ENCODE results near the gene PDCL3. TPM values are rescaled to one million over a fixed set of nuclear protein-coding genes. Genes with fewer than 3 reads are reported as not detected.

PDCL3 gene
- 23.7 TPM for total RNA-seq
- long read RNA-seq, transcript PDCL3-201 (6 exons, 1,337 nt): major isoform, 62 of 63 reads
- long read RNA-seq, partial matches to known transcripts: 1 of 63 reads
- long read RNA-seq, other reads (novel, unspliced or antisense): 0 of 63 reads

DNA sequence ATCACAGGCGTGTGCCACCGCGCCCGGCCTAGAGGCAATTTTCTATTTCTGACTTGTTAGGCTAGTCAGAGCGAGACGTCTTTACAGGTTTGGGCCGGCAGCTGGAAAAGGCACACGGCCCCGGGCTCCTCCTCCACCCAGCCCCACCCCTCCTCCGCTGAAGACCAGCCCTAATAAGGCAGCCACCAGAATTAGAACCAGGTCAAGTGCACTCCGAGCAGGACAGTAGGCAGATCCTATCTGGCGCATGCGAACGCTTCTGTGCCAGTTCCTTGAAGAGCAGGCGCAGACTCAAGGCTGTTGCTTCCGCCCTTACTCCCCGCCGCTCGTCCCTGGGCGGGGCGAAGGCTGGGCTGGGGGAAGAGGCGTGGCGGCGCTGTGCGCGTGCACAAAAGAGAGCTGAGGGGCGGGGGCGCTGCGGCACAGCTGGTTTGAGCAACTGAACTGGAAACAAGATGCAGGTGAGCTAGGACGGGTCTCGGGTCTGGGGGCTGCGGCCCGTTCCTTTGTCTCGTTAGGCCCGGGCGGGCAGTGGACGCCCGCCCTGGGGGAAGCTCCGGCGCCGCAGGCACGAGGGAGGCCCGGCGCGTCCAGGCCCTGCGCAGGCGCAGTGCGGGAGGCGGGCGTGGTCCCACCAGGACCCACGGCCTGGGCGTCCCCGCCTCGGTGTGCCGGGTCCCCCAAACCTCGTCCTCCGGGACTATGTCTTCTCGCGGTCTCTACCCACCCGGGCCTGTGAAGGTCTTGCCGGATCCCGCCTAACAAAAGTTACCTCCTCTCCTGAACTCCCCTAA lies at the start of gene PDCL3:
PDCL3 (plus strand) TSS at position 381 of the 794 bp plus-strand sequence; CDS start at position 456, 75 bp downstream.
- intact Hi-C loops (cut with micrococcal nuclease): no loop called here
- peak; percentile 97 for DNase-seq
- peak; percentile 97 for ATAC-seq

DNA sequence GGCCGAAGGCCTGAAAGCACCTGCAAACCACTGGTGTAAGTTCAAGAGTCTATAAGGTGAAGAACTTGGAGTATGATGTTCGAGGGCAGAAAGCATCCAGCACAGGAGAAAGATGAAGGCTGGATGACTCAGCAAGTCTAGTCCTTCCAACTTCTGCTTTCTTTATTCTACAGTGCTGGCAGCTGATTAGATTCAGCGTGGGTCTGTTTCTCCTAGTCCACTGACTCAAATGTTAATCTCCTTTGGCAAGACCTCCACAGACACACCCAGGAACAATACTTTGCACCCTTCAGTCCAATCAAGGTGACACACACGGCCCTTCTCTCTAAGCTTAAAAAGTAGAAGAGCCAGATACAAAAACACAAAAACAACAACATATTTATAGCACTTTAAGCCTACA lies 49.1 kb upstream of the PDCL3 start:
- ATAC-seq (no peak), DNase-seq (no peak)
- intact Hi-C loops (cut with micrococcal nuclease): no loop called here

DNA sequence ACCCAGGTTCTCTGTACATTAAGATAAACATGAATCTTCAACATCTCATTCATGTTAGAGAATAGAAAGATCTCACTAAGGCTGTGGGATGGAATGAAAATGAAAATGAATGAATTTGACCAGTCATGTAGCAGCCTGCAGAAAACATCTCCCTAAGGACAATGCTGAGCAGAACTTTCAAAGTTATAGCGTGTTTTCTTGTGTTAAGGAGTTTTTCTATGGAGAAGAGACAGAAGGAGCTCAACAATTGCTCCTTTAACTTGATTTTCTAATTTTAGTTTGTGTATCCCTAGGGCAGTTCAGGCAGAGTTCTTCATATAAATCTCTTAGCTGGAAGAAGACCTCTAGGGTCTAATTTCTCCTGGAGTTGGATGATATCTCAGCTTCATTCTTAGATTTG lies 45.2 kb upstream of the PDCL3 start:
- intact Hi-C loops (cut with micrococcal nuclease): no loop called here
- DNase-seq (no peak), ATAC-seq (no peak)

DNA sequence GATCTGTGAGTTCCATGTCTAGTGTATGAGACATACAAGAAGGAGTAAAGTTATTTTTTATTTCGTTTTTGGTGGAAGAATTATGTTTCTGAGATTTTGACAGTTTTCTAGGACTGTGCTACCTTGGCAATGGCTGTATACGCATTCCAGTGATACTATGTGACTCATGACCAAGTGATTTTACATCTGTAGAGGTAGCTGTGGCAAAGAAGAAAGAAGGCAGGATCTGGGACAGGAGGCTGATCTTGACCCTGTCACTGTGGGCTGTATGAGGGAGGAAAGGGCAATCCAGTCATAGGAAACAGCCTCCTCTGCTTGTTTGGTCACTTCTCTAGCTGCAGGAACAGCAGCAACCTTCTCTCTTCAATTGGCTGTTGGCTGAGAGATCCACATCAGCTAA lies 44.0 kb upstream of the PDCL3 start:
- DNase-seq: no peak
- intact Hi-C loops (cut with micrococcal nuclease): no loop called here
- no peak for ATAC-seq

DNA sequence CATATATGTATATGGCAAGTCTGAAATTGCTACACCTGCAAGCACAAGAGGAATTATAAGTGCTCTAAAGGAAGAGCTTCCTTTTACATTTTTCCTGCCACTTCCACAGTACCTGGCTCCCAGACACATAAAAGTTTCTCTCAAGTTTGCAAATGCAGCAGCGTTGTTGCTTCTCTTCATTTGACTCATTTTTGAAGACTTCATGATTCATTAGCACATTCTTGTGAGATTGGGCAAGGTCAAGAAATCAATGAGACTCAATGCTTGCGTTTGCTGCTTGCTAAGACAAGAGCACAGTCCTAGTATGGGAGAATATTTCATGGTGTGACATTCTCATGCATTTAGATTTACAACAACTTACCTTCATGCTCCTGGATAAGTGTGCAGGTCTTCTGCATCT lies 42.6 kb upstream of the PDCL3 start:
- no peak for ATAC-seq
- intact Hi-C loops (cut with micrococcal nuclease): no loop called here
- DNase-seq: no peak

DNA sequence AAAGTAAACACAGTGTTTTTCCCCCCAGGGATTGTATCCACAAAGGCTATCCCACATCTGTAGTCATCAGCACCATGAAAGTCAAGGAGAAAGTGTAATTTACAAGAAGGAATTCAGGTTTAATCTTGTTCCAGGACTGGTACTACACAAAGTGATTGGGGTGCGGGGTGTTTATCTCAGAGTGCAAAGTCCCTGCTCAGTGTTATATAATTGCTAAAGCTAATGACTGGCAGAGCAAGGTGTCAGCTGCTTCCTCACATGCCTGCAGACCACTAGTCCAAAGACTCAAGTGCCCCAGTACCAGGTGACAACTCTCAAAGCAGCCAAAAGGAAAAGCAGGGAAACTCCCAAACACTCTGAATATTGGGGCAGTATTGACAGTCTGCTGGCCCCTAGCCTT lies 40.4 kb upstream of the PDCL3 start:
- intact Hi-C loops (cut with micrococcal nuclease): no loop called here
- DNase-seq: no peak
- peak; percentile 38 for ATAC-seq

DNA sequence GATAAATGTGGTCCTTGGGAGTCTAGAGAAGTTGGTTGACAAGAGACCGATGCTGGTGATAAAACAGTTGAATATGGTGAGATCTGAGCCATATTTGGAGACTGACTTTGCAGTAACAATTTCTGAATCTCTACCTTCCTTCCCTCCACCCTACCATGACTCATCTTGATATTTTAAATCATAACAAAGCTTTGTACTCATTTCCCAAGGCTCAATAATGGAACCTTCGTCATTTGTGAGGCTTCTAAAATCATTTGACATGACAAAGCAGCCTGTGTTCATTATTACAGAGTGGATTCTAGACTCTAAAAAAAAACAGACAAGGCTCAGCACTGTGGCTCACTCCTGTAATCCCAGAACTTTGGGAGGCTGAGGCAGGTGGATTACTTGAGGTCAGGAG lies 38.5 kb upstream of the PDCL3 start:
- ATAC-seq (no peak), DNase-seq (no peak)
- intact Hi-C loops (cut with micrococcal nuclease): no loop called here

DNA sequence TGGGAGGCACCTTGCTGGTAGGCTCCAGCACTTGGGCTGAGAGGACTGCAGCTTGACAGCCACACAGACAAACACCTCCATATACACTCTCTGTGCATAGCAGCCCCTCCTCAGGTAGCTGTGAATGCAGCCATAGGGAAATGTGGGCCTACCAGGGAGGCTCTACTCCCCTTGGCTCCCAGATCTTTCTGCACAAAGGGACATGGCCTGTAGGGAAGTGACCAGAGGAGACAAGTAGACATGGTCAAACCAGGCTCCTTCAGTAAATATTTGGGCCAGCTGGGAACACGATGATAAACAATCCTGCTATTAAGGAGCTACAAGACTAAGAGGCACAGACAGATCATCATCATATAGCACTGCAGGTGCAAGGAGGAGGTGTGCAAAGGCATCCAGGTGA lies 35.9 kb upstream of the PDCL3 start:
- intact Hi-C loops (cut with micrococcal nuclease): no loop called here
- ATAC-seq: no peak
- DNase-seq: no peak

DNA sequence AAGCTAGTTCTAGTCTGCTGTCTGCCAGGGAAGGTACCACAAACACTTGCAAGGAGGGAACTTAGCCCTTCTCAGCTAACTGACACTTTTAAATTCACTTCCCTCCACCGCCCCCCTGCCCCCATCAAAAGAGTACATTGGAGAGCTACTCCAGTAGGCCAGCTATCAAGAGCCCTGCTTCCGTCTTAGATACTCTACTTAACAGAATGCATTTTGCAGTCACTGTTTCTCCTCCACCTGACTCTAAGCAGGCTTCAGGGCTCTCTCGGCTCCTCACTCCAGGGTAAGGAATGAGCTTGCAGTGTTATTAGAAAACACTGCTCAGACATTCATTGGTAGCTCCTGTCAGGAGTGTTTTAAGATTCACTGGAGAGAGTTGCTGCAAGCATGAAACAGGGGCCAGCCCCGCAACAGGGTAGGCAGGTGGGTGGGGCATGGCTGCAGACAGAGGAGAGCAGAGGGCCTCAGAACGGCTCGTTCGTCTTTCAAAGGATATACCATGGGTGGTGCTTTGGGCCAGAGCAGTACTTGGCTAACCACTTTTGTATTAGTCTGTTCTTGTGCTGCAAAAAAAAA lies 35.3 kb upstream of the PDCL3 start:
- DNase-seq (no peak), ATAC-seq (no peak)
- intact Hi-C loops (cut with micrococcal nuclease): no loop called here

DNA sequence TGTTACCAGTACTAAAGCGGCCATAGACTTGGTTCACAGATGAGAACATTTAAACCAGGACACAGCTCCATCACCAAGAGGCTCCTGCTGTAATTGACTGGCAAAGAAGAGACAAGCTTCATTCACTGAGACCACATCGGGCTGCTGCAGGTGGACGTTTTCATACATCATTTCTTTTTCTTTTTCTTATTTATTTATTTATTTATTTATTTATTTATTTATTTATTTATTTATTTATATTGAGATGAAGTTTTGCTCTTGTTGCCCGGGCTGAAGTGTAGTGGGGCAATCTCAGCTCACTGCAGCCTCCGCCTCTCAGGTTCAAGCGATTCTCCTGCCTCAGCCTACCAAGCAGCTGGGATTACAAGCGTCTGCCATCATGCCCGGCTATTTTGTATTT lies 33.6 kb upstream of the PDCL3 start:
- DNase-seq: no peak
- no peak for ATAC-seq
- intact Hi-C loops (cut with micrococcal nuclease): no loop called here

DNA sequence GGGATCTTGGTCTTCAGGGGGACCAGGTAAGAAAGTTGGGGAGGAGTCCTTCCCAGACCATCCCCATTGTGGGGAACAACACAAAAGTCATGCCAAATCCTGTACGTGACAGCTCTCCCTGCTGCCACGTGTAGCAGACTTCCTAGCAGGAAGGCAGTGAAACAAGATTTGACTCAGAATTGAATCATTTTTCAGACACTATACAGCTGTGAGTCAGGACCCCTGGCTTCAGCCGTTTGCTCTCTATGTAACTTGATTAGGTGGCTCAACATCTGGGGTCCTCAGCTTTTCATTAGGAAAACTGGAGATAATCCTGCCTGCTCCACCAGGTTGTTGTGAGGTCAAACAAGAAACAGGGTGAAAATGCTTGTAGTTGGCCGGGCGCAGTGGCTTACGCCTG lies 32.9 kb upstream of the PDCL3 start:
- intact Hi-C loops (cut with micrococcal nuclease): no loop called here
- ATAC-seq (no peak), DNase-seq (no peak)

DNA sequence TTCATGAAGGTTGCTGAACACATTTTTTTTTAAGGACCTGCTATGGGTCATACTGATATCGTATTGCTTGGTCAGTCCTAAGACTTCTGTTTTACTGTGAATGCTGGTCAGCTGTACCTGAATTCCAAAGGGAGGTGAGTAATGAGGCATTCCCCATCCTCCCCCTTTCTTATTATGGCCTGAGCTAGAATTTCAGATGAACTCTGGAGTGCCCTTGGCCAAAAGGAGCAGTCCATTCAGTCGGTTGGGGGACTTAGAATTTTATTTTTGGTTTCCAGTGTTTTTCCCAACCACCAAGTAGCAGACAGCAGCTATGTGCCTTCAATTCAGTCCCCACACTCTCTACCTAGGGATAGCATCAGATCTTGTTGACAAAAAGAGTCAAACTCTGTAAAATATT lies 26.9 kb upstream of the PDCL3 start:
- intact Hi-C loops (cut with micrococcal nuclease): no loop called here
- no peak for ATAC-seq
- DNase-seq: no peak

DNA sequence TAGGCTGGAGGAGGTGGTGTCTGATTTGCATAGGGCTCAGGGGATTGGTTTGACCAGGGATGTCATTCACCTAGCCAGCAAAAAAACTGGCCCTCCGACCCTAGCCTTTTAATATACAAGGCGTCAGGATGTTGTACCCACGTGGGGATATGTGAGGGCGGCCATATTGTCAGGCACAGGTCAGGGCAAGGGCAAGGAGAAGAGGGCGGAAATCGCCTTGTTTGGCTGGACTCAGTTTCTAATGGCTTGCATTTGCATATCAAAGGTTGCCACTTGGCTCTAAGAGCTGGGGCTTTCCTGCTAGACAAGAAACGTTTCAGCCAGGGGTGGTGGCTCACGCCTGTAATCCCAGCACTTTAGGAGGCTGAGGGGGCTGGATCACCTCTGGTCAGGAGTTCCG lies 24.9 kb upstream of the PDCL3 start:
- intact Hi-C loops (cut with micrococcal nuclease): no loop called here
- no peak for DNase-seq
- no peak for ATAC-seq

DNA sequence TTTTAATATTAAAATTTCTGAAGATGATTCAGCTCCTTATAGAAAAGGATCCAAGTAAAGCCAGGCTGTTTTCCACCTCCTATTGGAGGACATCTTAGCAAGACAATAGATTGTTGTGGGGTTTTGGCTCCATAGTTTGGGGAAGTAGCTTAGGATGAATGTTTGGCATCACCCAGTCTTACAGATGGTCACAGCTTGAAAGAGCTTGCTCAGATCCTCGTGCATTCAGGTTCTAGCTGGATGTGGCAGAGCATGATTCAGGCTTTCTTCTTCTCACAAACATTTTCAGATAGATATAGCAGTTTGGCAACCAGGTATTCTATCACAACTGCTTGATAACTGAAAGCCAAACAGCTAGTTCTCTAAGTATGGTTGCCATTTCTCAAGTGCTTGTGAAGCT lies 23.6 kb upstream of the PDCL3 start:
- intact Hi-C loops (cut with micrococcal nuclease): no loop called here
- no peak for ATAC-seq
- no peak for DNase-seq

DNA sequence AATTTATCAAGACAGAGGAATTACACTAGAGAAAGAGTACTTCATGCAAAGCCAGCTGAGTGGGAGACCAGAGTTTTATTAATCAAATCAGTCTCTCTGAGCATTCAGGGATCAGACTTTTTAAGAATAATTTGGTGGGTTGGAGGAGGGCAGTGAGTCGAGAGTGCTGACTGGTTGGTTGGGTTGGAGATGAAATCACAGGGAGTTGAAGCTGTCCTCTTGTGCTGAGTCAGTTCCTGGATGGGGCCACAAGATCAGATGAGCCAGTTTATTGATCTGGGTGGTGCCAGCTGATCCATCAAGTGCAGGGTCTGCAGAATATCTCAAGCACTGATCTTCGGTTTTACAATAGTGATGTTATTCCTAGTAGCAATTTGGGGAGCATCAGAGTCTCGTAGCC lies 21.4 kb upstream of the PDCL3 start:
- no peak for ATAC-seq
- intact Hi-C loops (cut with micrococcal nuclease): no loop called here
- DNase-seq: no peak

DNA sequence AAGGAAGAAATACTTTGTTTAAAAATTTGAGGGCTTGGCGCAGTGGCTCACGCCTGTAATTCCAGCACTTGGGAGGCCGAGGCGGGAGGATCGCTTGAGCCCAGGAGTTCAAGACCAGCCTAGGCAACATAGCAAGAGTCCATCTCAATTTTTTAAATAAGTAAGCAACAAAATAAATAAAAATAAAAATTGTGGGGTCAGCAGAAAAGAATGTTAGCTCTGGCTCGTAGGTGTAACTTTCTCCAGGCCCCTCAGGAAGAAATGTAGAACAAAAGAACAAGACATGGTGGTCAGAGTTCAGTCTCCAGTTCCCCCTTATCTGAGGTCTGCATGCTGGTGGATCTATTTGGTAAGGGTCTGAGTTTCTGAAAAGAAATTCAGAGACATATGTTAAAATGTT lies 20.4 kb upstream of the PDCL3 start:
- no peak for DNase-seq
- intact Hi-C loops (cut with micrococcal nuclease): no loop called here
- ATAC-seq: no peak

DNA sequence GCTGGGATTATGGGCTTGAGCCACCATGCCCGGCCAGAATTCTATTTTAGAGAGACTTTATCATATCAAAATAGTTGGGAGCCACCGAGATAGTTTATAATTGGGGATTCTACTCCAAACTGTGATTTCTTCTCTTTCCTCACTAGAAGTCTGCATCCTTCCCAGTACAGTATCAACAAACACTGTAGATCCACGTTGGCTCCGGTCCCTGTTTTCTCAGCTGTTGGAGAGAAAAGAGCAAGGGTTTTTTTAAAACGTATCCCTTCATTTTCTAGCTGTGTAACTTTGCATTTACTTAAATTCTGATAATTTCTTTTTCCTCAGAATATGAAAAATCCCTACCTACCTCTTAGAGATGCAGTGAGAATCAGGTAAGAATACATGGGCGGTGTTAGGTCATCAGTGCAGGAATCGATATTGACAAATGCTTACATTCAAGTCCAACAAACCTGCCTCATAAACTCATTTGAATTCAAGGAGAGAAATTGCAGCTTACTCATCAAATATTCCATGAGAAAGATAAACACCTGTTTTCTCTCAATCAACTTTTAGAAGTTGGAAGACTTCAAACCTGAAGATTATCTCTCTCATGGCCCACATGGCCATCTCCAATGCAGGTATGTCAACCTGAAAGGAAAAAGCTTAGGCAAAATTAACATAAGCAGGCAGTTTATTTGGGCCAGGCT lies 17.7 kb upstream of the PDCL3 start:
- no peak for DNase-seq
- no peak for ATAC-seq
- intact Hi-C loops (cut with micrococcal nuclease): no loop called here

DNA sequence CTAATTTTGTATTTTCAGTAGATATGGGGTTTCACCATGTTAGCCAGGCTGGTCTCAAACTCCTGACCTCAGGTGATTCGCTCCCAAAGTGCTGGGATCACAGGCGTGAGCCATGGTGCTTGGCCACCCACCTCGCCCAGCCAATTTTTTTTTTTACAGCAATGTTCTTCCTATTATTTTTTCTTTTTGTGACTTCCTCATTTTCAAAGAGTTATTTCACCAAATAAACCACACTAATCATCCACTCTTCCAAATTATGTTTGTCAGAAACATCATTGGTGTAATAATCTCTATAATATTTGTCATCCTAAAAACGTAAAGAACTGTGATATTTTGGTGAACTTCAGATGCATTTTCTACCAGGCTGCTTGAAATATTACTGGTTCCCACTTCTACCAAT lies 16.3 kb upstream of the PDCL3 start:
- DNase-seq (no peak), ATAC-seq (no peak)
- intact Hi-C loops (cut with micrococcal nuclease): no loop called here

DNA sequence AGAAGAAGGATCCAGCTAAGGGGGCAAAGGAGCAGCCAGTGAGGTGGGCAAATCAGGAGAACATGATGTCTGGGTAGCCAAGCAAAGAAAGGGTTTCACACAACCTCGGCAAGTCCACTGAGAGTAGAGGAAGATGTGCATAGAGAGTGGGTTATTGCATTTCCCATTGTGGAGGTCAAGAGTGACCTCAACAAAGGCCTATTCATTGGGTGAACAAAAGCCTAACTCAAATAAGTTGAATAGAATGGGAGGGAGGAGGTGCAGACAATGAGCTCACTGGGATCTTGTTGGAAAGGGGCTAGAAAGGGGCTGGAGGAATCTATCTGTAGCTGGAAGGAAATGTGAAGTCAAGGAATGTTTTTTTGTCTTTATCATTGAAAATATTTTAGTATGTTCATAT lies 14.0 kb upstream of the PDCL3 start:
- no peak for DNase-seq
- intact Hi-C loops (cut with micrococcal nuclease): no loop called here
- no peak for ATAC-seq

DNA sequence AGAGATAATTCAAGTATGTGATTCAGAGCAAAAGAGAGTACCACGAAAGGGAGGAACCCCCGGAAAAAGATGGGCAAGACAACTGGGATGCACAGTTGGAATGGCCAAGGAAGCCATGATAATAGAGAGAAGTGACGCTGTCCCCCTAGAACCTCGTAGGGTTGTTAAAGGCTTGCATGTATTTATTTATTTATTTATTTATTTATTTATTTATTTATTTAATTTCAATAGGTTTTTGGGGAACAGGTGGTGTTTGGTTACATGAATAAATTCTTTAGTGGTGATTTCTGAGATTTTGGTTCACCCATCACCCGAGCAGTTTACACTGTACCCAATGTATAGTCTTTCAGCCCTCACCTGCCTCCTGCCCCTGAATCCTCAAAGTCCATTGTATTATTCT lies 11.5 kb upstream of the PDCL3 start:
- intact Hi-C loops (cut with micrococcal nuclease): no loop called here
- DNase-seq: no peak
- no peak for ATAC-seq

Data from left ventricle myocardium superior (tissue), 1 donor.